IPS-20b (cell line): Measurements from ENCODE around the gene ALOXE3.
A peak's percentile ranks its signal among the peaks of the same experiment; 100 is the strongest.

Source experiments
- H3K27ac ChIP-seq: one replicate; pipeline ENCODE4 v1.5.1; 2013; ENCODE audit warnings: low read length
- H3K27me3 ChIP-seq: 2 replicates; pipeline ENCODE4 v1.6.1; 2013; ENCODE audit warnings: mild to moderate bottlenecking, low read length, inconsistent platforms; ENCODE audit not compliant: insufficient read depth
- H3K36me3 ChIP-seq: 2 replicates; pipeline ENCODE4 v1.6.1; 2013; ENCODE audit warnings: low read depth, mild to moderate bottlenecking, inconsistent platforms, low read length, moderate library complexity; ENCODE audit not compliant: insufficient read depth
- H3K4me1 ChIP-seq: 2 replicates; pipeline ENCODE4 v1.6.1; 2013; ENCODE audit warnings: mild to moderate bottlenecking, control low read depth, inconsistent platforms, low read length, moderate library complexity; ENCODE audit not compliant: insufficient read depth
- H3K4me3 ChIP-seq: 2 replicates; pipeline ENCODE4 v1.5.1; 2013; ENCODE audit warnings: mild to moderate bottlenecking, low read length, inconsistent platforms
- H3K9ac ChIP-seq: 2 replicates; pipeline ENCODE4 v1.6.1; 2013; ENCODE audit warnings: low read depth, mild to moderate bottlenecking, inconsistent platforms, low read length, moderate library complexity
- H3K9me3 ChIP-seq: 2 replicates; pipeline ENCODE4 v1.6.1; 2013; ENCODE audit warnings: mild to moderate bottlenecking, low read depth, low read length, inconsistent platforms; ENCODE audit not compliant: insufficient read depth

The ALOXE3 gene

DNA sequence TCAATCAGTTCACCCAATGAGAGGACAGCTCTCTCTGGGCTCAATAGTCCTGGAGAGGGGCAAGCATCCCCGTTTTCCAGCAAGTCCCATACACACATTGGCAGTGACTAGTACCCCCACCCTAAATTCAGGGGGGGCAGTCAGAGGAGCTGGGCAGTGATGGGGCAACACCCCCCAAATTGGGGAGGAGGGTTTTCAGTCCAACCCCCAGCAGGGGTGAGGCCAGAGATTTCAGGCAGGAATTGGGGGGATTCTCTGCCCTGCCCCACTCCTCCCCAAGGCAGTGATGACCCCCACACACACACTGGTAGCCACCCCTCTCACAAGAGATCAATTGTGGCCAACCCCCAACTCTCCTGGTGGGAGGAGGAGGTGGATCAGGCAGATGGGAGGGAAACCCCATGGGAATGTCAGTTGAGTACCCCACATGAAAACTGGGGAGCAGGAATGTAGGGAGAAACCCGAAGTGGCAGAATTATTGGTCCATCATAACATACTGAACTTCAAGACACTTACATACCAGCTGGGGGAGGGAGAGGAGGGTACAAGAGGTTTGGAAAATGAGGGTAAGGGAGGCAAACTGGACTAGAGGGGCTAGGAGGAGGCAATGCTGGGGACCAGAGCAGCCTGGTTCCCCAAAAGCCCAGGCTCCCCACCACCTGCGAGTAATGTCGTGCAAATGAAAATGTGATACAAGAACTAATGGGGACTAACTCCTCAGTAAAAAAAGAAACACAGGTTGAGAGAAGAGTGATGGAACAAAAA lies 41.3 kb upstream of the ALOXE3 start:
- peaks cover 22% of the 10 kb centered on the region for H3K36me3 ChIP-seq
- peaks cover 24% of the 10 kb centered on the region for H3K4me1 ChIP-seq
- no peak overlapping the region for H3K9ac ChIP-seq
- no peaks in the 10 kb centered on the region for H3K9me3 ChIP-seq
- H3K4me3 ChIP-seq = no peak overlapping the region
- H3K27me3 ChIP-seq = no peaks in the 10 kb centered on the region
- H3K27ac ChIP-seq = no peak overlapping the region

DNA sequence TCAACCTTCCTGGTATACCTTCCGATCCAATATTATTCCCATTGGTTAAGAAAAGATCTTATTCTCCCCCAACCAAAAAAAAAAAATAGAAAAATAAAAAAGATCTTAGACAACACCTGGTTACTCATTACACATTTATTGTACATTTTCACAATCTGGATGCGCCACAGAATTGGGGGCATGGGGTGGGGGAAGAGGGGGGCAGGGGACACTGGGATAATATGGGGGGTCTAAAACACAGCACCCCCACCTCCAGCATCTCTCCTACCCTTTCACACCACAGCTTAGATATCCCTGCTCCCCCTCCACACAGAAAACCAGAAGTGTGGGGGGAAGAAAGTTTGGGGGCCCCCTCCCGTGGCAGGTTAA lies 40.7 kb upstream of the ALOXE3 start:
- Histone ChIP-seq H3K9ac (no peak overlapping the region), H3K27me3 (no peaks in the 10 kb centered on the region), H3K9me3 (no peaks in the 10 kb centered on the region), H3K27ac (no peak overlapping the region), H3K4me3 (no peak overlapping the region), H3K36me3 (peaks cover 22% of the 10 kb centered on the region), H3K4me1 (peaks cover 21% of the 10 kb centered on the region)

DNA sequence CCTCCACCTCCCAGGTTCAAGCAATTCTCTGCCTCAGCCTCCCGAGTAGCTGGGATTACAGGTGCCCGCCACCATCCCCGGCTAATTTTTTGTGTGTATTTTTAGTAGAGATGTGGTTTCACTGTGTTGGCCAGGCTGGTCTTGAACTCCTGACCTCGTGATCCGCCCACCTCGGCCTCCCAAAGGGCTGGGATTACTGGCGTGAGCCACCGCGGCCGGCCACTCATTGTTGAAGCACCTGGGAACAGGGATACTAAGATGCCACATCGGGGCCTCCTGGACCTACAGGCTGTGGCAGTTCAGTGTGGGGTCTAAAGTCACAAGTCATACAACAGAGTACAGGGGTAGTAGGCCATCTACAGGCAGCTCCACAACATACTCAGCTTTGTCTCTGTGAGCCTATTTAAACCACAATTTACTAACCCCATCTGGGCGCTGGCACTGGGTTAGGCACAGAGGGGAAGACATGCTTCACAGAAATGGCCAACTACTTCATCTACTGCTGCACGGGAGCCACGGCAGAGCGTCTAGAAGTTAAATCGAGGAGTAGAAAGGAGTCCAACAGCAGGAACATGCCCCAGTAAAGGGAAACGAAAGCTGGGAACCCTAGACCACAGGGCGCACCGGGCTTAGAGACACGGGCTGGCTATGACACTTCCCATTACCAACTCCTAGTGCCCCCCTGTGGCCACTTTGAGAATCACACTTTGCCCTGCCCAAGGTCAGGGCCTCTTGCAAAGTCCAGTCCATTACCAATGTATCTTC lies 40.1 kb upstream of the ALOXE3 start:
- Histone ChIP-seq H3K4me1 (peaks cover 17% of the 10 kb centered on the region), H3K36me3 (peaks cover 22% of the 10 kb centered on the region), H3K27me3 (no peaks in the 10 kb centered on the region), H3K4me3 (no peak overlapping the region), H3K27ac (no peak overlapping the region), H3K9me3 (no peaks in the 10 kb centered on the region), H3K9ac (no peak overlapping the region)

DNA sequence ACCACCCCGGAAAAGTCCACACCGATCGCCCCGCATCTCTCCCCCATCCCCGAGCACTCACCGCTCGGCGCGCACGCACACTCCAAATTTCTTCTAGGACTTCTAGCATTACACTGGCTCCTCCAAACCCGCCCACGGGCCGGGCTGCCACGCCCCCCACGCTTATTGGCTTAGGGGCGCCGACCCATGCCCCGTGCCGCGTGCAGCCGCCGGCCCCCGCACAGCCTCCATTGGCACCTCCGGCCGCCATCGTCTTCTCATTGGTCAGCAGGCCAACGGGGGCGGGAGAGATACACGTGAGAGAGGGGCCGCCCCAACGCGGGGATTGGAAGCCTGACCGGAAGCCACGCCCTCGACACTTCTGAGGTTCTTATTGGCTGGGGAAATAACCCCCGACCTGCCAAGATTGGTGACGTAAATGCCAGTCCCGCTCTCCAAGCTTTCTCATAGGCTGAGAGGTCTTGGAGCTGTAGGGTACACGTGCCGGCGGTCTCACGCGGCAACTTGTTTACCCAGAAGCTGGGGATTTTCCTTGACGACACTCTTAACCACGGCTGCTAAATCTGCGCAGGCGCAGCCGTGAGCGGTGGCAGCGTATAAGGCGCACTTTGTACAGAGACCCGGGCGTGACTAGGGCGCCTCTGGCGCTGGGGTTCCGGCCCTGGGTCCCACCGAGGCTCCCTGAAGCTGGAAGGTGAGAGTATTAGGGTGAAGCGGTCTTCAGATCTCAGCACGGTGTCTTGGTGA lies 38.1 kb upstream of the ALOXE3 start:
- Histone ChIP-seq H3K36me3 (peaks cover 19% of the 10 kb centered on the region), H3K27me3 (no peaks in the 10 kb centered on the region), H3K4me1 (peaks cover 12% of the 10 kb centered on the region; the same call in 1 of the 2 replicates), H3K27ac (peak overlapping the region; percentile 89), H3K9ac (peak overlapping the region; percentile 94), H3K4me3 (peak overlapping the region; percentile 93), H3K9me3 (no peaks in the 10 kb centered on the region)

DNA sequence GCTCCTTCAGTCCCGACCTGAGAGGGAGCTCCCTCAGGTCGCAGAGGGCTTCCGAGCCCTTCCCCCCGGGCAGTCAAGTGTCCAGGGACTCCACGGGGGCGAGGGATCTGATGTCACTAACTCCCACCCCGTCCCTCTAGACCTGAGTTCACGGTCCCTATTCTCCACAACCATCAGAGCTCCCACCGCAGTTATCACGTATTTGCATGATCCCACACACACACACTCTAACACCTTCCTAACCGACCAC lies 37.6 kb upstream of the ALOXE3 start:
- H3K36me3 ChIP-seq = peaks cover 14% of the 10 kb centered on the region
- no peaks in the 10 kb centered on the region for H3K27me3 ChIP-seq
- H3K4me3 ChIP-seq = peak overlapping the region; percentile 93
- no peaks in the 10 kb centered on the region for H3K9me3 ChIP-seq
- H3K4me1 ChIP-seq = peaks cover 12% of the 10 kb centered on the region; the same call in 1 of the 2 replicates
- H3K9ac ChIP-seq = peak overlapping the region; percentile 87; the same call in 1 of the 2 replicates
- no peak overlapping the region for H3K27ac ChIP-seq

DNA sequence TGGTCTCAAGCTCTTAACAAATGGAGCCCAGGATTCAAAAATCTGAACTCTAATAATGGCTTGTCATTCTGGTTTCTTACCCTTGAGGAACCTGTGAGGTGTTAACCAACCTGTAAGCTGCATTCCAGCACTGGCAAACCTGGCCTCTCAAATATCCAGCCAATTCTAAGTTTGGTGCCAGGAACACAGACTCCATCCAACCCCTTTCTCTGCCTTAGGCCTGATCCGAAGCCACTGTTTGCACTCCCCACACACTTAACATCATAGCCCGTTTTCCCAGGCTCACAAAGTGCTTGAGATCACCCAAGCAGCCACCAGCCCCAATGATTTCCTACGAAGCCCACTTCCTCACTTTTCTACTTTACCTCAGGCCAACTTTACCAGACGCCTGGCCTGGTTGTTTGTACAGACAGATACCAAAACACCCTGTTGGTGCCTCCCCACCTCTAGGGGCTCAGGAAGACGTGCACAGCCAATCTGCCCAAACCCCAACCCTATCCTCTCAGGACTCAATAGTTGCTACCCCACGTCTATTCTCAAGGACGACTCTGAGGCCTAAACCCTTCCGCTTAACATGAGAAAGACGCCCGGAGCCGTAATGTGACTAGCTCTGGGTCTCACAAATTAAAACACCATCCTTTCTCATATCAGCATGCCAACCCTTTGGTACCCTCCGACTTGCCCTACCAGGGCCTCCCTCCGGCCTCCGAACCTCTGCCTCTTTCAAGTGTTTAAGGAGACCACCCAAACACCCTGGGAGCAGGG lies 37.1 kb upstream of the ALOXE3 start:
- H3K27me3 ChIP-seq = no peaks in the 10 kb centered on the region
- H3K4me3 ChIP-seq = peak overlapping the region; percentile 93
- no peaks in the 10 kb centered on the region for H3K9me3 ChIP-seq
- H3K4me1 ChIP-seq = peaks cover 12% of the 10 kb centered on the region; the same call in 1 of the 2 replicates
- peaks cover 10% of the 10 kb centered on the region for H3K36me3 ChIP-seq
- no peak overlapping the region for H3K27ac ChIP-seq
- H3K9ac ChIP-seq = peak overlapping the region; percentile 87; the same call in 1 of the 2 replicates

DNA sequence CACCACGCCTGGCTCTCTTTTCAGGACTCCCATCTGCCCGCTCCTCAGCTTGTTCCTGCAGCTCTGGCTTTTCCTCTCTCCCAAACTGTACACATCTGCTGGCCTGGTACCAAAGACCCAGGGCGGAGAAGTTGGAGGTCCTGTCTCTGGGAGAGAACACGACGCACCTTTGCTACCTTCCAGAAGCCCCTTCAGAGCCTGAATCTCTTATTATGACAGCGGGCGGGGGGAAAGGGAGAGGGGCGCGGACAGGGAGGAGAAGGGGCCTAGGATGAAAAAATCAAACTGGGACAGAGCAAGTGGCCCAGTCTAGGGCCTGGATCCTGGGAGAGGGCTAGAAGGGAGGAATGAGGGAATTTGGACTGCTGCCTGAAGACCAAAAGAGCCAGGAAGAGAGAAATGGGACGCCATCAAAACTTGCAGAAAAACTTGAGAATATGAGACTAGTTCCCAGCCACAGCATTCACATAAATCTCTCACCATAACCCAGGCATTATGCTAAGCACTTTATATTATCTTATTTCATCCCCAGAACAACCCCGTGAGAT lies 36.4 kb upstream of the ALOXE3 start:
- Histone ChIP-seq H3K27me3 (no peaks in the 10 kb centered on the region), H3K27ac (no peak overlapping the region), H3K9me3 (no peaks in the 10 kb centered on the region), H3K4me3 (peak overlapping the region; percentile 93), H3K9ac (peak overlapping the region; percentile 62; the same call in 1 of the 2 replicates), H3K4me1 (peaks cover 12% of the 10 kb centered on the region; the same call in 1 of the 2 replicates), H3K36me3 (peaks cover 13% of the 10 kb centered on the region)

DNA sequence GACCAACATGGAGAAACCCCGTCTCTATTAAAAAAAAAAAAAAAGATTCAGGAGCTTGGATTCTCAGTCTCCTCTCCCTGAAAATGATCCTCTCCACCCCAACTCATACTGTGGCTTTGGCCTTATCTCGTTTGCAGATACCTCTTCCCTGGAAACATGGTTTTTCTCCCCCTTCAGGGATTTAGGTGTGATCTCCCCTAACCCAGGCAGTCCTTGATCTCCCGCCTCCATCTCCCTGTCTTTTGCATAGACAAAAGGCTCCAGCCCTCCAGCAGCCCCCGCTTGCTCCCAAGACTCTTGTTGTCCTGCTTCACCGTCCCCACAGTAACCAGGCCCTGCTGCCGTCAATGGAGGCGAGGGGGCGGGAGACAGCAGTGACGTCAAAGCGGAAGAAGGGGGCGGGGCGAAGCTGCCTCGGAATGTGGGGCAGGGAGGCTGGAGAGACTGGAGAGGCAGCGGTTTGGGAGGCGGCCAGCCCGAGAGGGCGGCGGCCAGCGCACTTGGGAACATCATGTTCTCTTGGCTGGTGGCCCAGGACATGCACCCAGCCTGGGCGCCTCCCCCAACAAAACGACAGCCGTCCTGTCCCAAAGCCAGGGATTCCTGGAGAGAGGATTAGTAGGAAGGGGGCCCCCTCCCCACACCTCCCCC lies 35.8 kb upstream of the ALOXE3 start:
- H3K4me3 ChIP-seq = peak overlapping the region; percentile 93
- H3K27ac ChIP-seq = no peak overlapping the region
- no peaks in the 10 kb centered on the region for H3K9me3 ChIP-seq
- H3K4me1 ChIP-seq = peaks cover 12% of the 10 kb centered on the region; the same call in 1 of the 2 replicates
- peaks cover 13% of the 10 kb centered on the region for H3K36me3 ChIP-seq
- H3K9ac ChIP-seq = peak overlapping the region; percentile 62; the same call in 1 of the 2 replicates
- no peaks in the 10 kb centered on the region for H3K27me3 ChIP-seq

DNA sequence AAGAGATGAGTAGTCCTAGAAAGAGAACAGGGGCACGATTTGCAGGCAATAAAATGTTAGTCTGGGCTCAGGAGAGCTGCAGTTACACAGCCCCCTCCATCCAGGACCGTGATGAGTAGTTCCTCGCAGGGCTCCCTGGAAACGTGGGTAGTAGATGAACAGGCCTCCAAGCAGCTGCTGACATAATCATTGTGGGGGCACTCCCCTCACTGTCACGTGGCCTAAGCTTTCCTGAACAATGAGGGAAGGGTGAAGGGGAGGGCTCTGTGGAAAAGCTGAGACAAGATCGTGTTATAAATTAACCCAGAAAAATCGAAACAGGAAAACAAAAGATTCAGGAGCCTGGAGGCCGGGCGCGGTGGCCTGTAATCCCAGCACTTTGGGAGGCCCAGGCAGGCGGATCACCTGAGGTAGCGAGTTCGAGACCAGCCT lies 35.2 kb upstream of the ALOXE3 start:
- peaks cover 17% of the 10 kb centered on the region for H3K36me3 ChIP-seq
- no peaks in the 10 kb centered on the region for H3K9me3 ChIP-seq
- peak overlapping the region; percentile 49; the same call in 1 of the 2 replicates for H3K9ac ChIP-seq
- no peak overlapping the region for H3K27ac ChIP-seq
- H3K27me3 ChIP-seq = no peaks in the 10 kb centered on the region
- no peak overlapping the region for H3K4me3 ChIP-seq
- H3K4me1 ChIP-seq = peaks cover 12% of the 10 kb centered on the region; the same call in 1 of the 2 replicates

DNA sequence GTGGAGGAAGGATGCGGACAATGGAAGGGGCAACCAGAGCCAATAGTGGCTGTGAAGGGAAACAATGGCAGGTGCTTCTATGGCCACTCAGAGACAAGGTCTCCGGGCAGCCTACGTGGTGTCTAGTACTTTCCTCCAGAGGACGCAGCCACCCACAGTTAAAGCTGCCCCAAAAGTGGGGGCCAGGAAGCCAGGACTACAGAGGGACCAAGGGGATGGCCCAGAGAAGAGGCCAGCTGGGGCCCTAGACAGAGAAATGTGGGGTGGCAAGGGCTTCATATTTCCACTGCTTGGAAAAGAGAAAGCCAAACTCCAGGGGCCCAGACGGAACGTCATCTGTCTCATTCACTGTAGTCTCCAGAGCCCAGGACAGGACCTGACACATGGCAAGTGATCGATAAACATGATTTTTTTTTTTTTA lies 34.7 kb upstream of the ALOXE3 start:
- H3K27ac ChIP-seq = no peak overlapping the region

More for the DNA sequence above, 34.7 kb upstream of the ALOXE3 start:
- Histone ChIP-seq H3K36me3 (peaks cover 22% of the 10 kb centered on the region), H3K9ac (no peak overlapping the region), H3K4me3 (peak overlapping the region; percentile 93; the same call in 1 of the 2 replicates), H3K27me3 (no peaks in the 10 kb centered on the region), H3K4me1 (peaks cover 12% of the 10 kb centered on the region; the same call in 1 of the 2 replicates), H3K9me3 (no peaks in the 10 kb centered on the region)
